GM23338 (cell line): ENCODE measurements around the gene HRH3. TPM values are rescaled to one million over a fixed set of nuclear protein-coding genes. Genes with fewer than 3 reads are reported as not detected.
A peak's percentile ranks its signal among the peaks of the same experiment; 100 is the strongest.

Experiments
- ATAC-seq: fragments of 200-7000 bp; cut with Tn5 transposase; 3 replicates; pipeline ENCODE4 v1.9.1; 2020
- DNase-seq: peaks from one replicate; pipeline ENCODE4 v3.0.0-alpha.2; 2015; ENCODE audit warnings: low spot score
- H2AFZ ChIP-seq: fragments of 200-600 bp; sonication (generic); 2 replicates; pipeline ENCODE4 v1.8.0; 2016; ENCODE audit warnings: antibody characterized with exemption, mild to moderate bottlenecking, moderate library complexity
- H3F3A ChIP-seq: fragments of 200-600 bp; sonication (generic); replicated peaks from 2 replicates; pipeline ENCODE4 v1.8.0; 2017; ENCODE audit warnings: antibody characterized with exemption, mixed run types, low read depth
- H3K27ac ChIP-seq: fragments of 200-600 bp; sonication (generic); 2 replicates; pipeline ENCODE4 v1.6.1; 2016; ENCODE audit warnings: low read depth
- H3K27me3 ChIP-seq: fragments of 200-600 bp; sonication (generic); 2 replicates; pipeline ENCODE4 v1.8.0; 2016; ENCODE audit warnings: mild to moderate bottlenecking, mixed run types, moderate library complexity; ENCODE audit not compliant: insufficient read depth
- H3K36me3 ChIP-seq: fragments of 200-600 bp; sonication (generic); 2 replicates; pipeline ENCODE4 v1.8.0; 2016; ENCODE audit warnings: mild to moderate bottlenecking; ENCODE audit not compliant: insufficient read depth
- H3K4me1 ChIP-seq: fragments of 200-600 bp; sonication (generic); 2 replicates; pipeline ENCODE4 v1.8.0; 2016; ENCODE audit warnings: mild to moderate bottlenecking, moderate library complexity; ENCODE audit not compliant: insufficient read depth
- H3K4me2 ChIP-seq: fragments of 200-600 bp; sonication (generic); 2 replicates; pipeline ENCODE4 v1.7.1; 2017; ENCODE audit warnings: mixed run types
- H3K4me3 ChIP-seq: fragments of 200-600 bp; sonication (generic); 2 replicates; pipeline ENCODE4 v1.6.1; 2016; ENCODE audit warnings: mixed run types
- H3K79me2 ChIP-seq: fragments of 200-600 bp; sonication (generic); replicated peaks from 2 replicates; pipeline ENCODE4 v1.8.0; 2017; ENCODE audit warnings: mild to moderate bottlenecking; ENCODE audit not compliant: insufficient read depth
- H3K9me2 ChIP-seq: fragments of 200-600 bp; sonication (generic); 2 replicates; pipeline ENCODE4 v1.8.0; 2017; ENCODE audit not compliant: insufficient read depth
- H4K20me1 ChIP-seq: fragments of 200-600 bp; sonication (generic); replicated peaks from 2 replicates; pipeline ENCODE4 v1.8.0; 2017; ENCODE audit warnings: mild to moderate bottlenecking; ENCODE audit not compliant: insufficient read depth
- H3K27ac Mint-ChIP-seq: 2 replicates; pipeline ENCODE4 v1.8.0; 2020; ENCODE audit warnings: inconsistent platforms, mild to moderate bottlenecking, moderate library complexity, mixed read lengths
- H3K27me3 Mint-ChIP-seq: 3 replicates; pipeline ENCODE4 v1.8.0; 2022; ENCODE audit warnings: low read depth, mild to moderate bottlenecking, moderate library complexity, mixed read lengths, inconsistent platforms; ENCODE audit not compliant: insufficient read depth, poor library complexity
- H3K36me3 Mint-ChIP-seq: 3 replicates; pipeline ENCODE4 v1.8.0; 2021; ENCODE audit warnings: low read depth, mild to moderate bottlenecking, inconsistent platforms, moderate library complexity, mixed read lengths
- H3K4me1 Mint-ChIP-seq: 3 replicates; pipeline ENCODE4 v1.8.0; 2020; ENCODE audit warnings: mild to moderate bottlenecking, inconsistent platforms, mixed read lengths
- H3K4me3 Mint-ChIP-seq: 3 replicates; pipeline ENCODE4 v1.8.0; 2021; ENCODE audit warnings: moderate library complexity, mild to moderate bottlenecking, inconsistent platforms, mixed read lengths
- H3K9me3 Mint-ChIP-seq: 3 replicates; pipeline ENCODE4 v1.8.0; 2020; ENCODE audit warnings: moderate library complexity, mild to moderate bottlenecking, inconsistent platforms, mixed read lengths
- EZH2 ChIP-seq: fragments of 200-600 bp; sonication (generic); IDR thresholded peaks from one replicate; pipeline ENCODE4 v1.8.0; 2017; ENCODE audit warnings: antibody characterized with exemption, mild to moderate bottlenecking, low read depth; ENCODE audit not compliant: unreplicated experiment
- JUNB ChIP-seq: IDR thresholded peaks from one replicate; pipeline ENCODE4 v1.6.1; 2016; ENCODE audit warnings: antibody characterized with exemption; ENCODE audit not compliant: unreplicated experiment
- NANOG ChIP-seq: IDR thresholded peaks from 2 replicates; pipeline ENCODE4 v1.6.1; 2016; ENCODE audit warnings: antibody characterized with exemption, borderline replicate concordance
- POLR2AphosphoS5 ChIP-seq: IDR thresholded peaks from 2 replicates; pipeline ENCODE4 v1.6.1; 2016; ENCODE audit warnings: antibody characterized with exemption, low read depth
- REST ChIP-seq: IDR thresholded peaks from one replicate; pipeline ENCODE4 v1.6.1; 2018; ENCODE audit warnings: antibody characterized with exemption; ENCODE audit not compliant: unreplicated experiment
- STAT1 ChIP-seq: IDR thresholded peaks from one replicate; pipeline ENCODE4 v1.6.1; 2016; ENCODE audit warnings: antibody characterized with exemption; ENCODE audit not compliant: unreplicated experiment
- ZNF114 ChIP-seq: fragments of 250-450 bp; sonication (Bioruptor Pico); IDR thresholded peaks from 2 replicates; pipeline ENCODE4 v1.5.0; 2020; ENCODE audit warnings: mild to moderate bottlenecking, moderate library complexity
- ZNF462 ChIP-seq: fragments of 250-450 bp; sonication (Bioruptor Pico); IDR thresholded peaks from 2 replicates; pipeline ENCODE4 v1.5.0; 2020; ENCODE audit warnings: mild to moderate bottlenecking, moderate library complexity
- polyA plus RNA-seq: library from polyadenylated mRNA; unstranded; fragments of >200 nt; fragmentation: Nextera tagmentation; extraction: Ambion mirVana; gene quantifications from 2 replicates; pipeline ENCODE4 v1.2.1, GENCODE V29; 2016
- total RNA-seq: library from RNA; depleted of rRNA; stranded (reverse); fragments of >200 nt; shearing (Covaris generic); gene quantifications from 2 replicates; pipeline ENCODE4 v1.2.3, GENCODE V29; 2014
- TF ChIP-seq, protein P1 (sequence below): IDR thresholded peaks from 2 replicates; pipeline ENCODE4 v1.6.1; 2016; ENCODE audit warnings: antibody characterized with exemption
- TF ChIP-seq, protein P2 (sequence below), 2 experiments: fragments of 200-600 bp in 1 of 2; sonication (generic) in 1 of 2; conservative IDR thresholded peaks; 2 replicates each; pipeline versions ENCODE4 v1.5.1 to v1.6.1; 2016 to 2017; ENCODE audit warnings: antibody characterized with exemption in 2 of 2, low read depth in 2 of 2, mild to moderate bottlenecking in 2 of 2, moderate library complexity in 1 of 2

HRH3 gene
- total and polyA plus RNA-seq, 2 experiments from 2014 or later, result 1.5 to 5.2 TPM

GRCh38 chr20:62242176-62242575, 22.1 kb upstream of the HRH3 start:
- H3K4me1 Mint-ChIP-seq, result peaks cover 17% of the 10 kb centered on the region
- Histone ChIP-seq H3F3A (0 out of 2 replicates have a peak, but pooled peaks cover 3% of the 10 kb centered on the region), H4K20me1 (peaks cover 27% of the 10 kb centered on the region), H3K4me1 (peaks cover 9% of the 10 kb centered on the region), H3K27ac (peak overlapping the region; percentile 63; the same call in 1 of the 2 replicates), H3K9me2 (no peaks in the 10 kb centered on the region), H3K27me3 (no peaks in the 10 kb centered on the region), H2AFZ (no peak overlapping the region), H3K79me2 (peaks cover 81% of the 10 kb centered on the region), H3K36me3 (no peaks in the 10 kb centered on the region), H3K4me3 (no peak overlapping the region), H3K4me2 (no peak overlapping the region)
- DNase-seq (no peak), ATAC-seq (no peak)
- H3K36me3 Mint-ChIP-seq, result peaks cover 5% of the 10 kb centered on the region; the same call in 1 of the 3 replicates
- TF ChIP-seq REST (no peak), JUNB (no peak), ZNF462 (CRISPR knock-in tag) (no peak), EZH2 (no peak), STAT1 (no peak), ZNF114 (CRISPR knock-in tag) (no peak), NANOG (no peak), POLR2AphosphoS5 (no peak)
- TF ChIP-seq, protein P1, sequence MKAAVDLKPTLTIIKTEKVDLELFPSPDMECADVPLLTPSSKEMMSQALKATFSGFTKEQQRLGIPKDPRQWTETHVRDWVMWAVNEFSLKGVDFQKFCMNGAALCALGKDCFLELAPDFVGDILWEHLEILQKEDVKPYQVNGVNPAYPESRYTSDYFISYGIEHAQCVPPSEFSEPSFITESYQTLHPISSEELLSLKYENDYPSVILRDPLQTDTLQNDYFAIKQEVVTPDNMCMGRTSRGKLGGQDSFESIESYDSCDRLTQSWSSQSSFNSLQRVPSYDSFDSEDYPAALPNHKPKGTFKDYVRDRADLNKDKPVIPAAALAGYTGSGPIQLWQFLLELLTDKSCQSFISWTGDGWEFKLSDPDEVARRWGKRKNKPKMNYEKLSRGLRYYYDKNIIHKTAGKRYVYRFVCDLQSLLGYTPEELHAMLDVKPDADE, result no peak
- TF ChIP-seq, protein P2, sequence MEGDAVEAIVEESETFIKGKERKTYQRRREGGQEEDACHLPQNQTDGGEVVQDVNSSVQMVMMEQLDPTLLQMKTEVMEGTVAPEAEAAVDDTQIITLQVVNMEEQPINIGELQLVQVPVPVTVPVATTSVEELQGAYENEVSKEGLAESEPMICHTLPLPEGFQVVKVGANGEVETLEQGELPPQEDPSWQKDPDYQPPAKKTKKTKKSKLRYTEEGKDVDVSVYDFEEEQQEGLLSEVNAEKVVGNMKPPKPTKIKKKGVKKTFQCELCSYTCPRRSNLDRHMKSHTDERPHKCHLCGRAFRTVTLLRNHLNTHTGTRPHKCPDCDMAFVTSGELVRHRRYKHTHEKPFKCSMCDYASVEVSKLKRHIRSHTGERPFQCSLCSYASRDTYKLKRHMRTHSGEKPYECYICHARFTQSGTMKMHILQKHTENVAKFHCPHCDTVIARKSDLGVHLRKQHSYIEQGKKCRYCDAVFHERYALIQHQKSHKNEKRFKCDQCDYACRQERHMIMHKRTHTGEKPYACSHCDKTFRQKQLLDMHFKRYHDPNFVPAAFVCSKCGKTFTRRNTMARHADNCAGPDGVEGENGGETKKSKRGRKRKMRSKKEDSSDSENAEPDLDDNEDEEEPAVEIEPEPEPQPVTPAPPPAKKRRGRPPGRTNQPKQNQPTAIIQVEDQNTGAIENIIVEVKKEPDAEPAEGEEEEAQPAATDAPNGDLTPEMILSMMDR (conservative IDR thresholded peaks at IDR 0.05; ENCODE audit: low read depth in 2 of 2), result no peak
- H3K27me3 Mint-ChIP-seq, result peaks cover 11% of the 10 kb centered on the region
- H3K27ac Mint-ChIP-seq, result no peak overlapping the region; the same call in 1 of the 2 replicates
- H3K4me3 Mint-ChIP-seq, result no peak overlapping the region
- no peaks in the 10 kb centered on the region for H3K9me3 Mint-ChIP-seq
